ENCODE data around the gene MFSD6. TPM values are rescaled to one million over a fixed set of nuclear protein-coding genes. Genes with fewer than 3 reads are reported as not detected.
A peak's percentile ranks its signal among the peaks of the same experiment; 100 is the strongest.
"Not testable (repeated sequence)": the region's sequence is repeated elsewhere in the genome, so short reads cannot be mapped to it uniquely, and the experiment has no call there.

MFSD6 gene
- polyA plus RNA-seq, 1 donor, result 17.7 TPM

DNA sequence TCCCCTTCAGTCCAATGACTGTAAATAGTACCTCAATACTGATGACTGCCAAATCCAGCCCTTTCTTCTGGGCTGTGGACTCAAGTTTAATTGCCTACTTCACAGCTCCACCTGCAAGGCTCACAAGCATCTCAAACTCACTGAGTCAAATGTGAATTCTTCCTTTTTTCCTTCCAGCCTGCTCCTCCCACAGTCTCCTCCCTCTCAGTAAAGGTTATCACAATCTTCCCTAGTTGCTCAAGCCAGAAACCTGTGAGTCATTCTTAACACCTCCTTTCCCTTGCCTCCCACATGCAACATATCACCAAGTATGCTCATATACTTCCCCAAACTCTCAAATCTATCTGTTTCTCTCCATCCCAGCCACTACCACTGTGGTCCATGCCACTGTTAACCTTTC lies 3.7 kb upstream of the MFSD6 start:
- DNase-seq, result no peak

DNA sequence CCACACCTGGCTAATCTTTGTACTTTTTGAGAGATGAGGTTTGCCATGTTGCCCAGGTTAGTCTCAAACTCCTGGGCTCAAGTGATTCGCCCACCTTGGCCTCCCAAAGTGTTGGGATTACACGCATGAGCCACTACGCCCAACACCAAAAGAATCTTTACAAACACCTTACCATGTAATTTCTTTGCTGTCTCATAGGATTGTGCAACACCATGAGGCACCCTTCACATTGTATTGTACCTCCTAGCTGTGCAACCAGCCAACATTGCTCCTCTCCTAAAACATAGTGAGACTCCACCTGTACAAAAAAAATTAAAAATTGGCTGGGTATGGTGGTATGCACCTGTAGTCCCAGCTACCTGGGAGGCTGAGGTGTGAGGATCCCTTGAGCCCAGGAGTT lies 3.1 kb upstream of the MFSD6 start:
- no peak for DNase-seq

DNA sequence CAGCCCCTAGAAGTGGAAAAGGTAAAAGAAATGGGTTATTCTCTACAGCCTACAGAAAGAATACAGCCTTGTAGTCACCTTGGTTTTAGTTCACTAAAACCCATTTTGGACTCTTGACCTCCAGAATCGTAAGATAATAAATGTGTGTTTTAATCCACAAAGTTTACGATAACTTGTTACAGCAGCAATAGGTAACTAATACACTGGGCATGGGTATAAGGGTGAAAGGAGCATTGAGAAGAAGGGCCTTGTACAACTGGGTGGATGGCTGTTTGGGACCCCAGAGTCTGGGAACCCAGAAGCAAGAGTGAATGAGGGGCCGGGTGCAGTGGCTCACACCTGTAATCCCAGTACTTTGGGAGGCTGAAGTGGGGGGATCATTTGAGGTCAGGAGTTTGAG lies 2.2 kb upstream of the MFSD6 start:
- DNase-seq, result no peak

DNA sequence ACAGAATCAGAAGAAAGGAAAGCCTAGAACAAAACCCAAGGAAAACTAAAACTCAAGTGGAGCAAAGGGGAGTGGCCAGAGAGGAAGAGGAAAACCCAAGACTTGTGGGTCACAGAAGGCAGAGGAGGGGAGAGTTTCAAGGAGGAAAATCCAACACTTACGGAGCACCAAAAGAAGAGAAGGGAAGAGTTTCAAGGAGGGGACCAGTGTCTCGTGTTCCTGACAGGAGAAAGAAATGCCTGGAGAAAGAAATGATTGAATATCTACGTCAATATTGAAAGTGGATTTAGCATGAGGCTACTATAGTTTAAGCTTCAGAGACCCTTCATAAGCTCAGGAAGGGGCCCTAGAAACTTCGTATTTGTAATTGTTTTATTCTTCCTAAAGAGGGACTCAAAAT lies 1.4 kb upstream of the MFSD6 start:
- no peak for DNase-seq

DNA sequence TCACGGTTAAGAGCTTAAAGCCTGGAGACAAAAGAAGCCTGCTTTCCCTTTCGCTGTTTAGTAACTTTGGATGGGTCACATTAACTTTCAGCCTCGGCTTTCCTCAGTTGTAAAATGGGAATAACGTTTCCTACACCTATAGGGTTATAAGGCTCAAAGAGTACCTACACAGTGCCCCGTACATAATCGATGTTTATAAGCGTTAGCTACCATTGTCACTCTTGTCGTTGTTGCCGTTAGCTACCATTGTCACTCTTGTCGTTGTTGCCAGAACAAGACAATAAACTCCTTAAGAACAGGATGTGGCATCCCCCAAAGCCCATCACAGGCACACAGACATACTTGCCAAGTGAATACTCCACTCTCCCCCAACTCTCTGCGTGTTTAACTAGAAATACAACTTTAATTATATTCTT lies 901 bp upstream of the MFSD6 start:
- peak; percentile 13 for DNase-seq

DNA sequence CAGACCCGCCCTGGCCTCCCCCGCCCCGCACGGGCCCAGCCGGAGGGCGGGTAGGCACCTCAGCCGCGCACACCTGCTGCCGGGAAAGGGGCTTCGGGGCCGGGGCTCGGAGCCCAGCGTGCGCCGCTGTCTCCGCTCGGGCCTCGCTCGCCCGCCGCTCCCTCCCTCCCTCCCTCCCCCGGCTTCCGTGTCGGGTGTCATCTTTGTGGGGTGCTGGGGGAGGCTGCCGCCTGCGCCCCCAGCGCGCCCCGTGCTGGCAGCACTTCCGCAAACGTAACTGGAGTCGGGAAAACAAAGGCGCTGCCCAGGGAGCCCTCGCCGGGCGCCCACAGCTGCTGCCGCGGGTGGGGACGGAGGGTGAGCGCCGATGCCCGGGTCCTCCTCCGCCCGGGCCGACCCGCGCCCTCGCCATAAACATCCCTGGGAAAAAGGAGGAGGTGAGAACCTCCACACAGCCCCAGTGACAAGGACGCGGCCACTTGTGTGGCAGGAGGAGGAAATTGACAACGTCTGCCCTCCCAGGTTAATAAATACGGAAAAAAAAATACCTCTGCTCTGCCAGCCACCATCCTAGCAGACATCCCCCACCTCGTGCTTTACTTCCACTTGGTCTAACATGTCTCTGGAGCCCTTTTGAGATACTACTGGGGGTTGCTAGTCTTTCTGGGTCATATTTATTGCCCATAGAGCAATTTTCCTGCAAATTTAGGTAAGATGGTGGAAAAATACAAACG lies 550 bp downstream of the MFSD6 start:
- peak; percentile 25 for DNase-seq

DNA sequence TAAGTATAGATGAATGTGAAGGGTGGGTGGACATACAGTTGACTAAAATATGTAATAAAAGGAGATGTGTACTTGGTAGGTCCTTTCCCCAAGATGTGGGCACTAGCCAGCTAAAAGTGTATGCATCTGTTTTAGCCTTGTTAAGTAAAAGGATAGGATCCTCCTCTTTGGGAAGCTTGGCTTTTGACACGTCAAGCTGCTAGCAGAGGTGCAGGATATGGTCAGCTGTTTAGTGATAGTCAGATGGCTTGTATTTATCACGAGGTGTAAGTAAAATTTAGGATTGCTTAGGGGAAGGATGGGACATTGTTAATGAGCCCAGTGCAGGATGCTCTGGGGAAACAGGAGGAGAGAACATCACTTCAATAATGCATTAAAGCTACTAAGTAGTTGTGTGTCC lies 1.5 kb downstream of the MFSD6 start:
- no peak for DNase-seq

DNA sequence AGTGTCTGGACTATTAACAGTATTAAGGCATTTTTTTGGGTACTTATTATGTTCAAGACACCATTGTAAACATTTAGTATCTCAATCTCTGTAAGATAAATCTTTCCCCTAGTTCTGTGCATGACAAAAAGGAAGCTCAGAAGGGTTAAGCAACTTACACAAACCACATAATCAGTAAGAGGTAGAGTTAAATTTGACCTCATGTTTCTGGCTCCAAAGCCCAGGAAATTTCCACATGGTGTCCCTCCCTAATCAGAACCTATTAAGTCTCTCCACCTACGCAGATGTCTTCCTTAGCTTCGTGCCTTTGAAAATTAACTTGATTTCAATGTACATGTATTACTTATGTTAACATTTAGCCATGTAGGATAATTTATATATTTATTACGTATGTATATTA lies 2.0 kb downstream of the MFSD6 start:
- DNase-seq, result no peak

DNA sequence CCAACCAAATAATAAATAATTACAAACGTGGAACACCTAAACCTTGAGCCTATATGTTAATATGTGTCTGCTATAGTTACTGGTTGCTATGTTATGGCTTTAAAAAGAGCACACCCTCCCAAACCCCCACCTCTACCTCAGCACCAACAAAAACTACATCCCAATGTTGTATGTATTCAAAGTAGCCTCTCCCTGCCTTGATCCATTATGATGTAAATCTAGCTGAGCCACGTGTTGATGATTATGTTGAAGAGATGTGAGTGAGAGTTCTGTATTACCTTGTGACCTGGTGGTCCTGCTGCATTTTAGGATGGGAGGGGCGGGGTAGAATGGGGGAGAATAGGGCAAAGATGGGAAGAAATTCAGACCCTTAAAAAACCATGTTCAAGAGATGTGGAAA lies 4.8 kb downstream of the MFSD6 start:
- DNase-seq, result no peak

DNA sequence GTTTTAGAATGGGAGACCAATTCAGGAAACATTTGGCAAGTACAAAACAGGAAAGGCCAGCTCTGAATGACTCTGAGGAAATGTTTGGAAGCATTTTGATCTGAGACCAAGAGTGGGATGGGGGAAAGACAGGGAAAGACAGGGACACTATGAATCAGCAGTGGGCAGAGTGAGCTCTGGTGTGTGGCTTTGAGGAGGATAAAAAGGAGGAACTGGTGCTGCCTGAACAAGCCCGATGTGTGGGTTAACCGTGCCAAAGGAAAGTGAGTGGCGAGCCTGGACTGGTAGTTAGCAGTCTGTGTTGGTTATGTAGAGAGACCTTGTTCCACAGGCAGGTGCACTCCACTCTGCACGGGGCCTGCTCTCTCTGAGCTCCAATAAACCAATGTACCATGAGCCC lies 5.3 kb downstream of the MFSD6 start:
- no peak for DNase-seq

DNA sequence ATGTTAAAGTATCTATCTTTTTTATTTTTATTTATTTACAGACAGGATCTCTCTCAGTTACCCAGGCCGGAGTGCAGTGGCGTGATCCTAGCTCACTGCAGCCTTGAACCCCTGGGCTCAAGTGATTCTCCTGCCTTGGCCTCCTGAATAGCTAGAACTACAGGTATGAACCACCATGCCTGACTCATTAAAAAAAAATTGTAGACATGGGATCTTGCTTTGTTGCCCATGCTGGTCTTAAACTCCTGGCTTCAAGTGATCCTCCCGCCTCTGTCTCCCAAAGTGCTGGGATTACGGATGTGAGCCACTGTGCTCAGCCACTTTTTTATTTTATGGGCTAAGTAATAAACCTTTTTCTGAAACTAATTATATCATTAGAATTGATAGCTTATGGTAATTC lies 7.1 kb downstream of the MFSD6 start:
- DNase-seq, result no peak

DNA sequence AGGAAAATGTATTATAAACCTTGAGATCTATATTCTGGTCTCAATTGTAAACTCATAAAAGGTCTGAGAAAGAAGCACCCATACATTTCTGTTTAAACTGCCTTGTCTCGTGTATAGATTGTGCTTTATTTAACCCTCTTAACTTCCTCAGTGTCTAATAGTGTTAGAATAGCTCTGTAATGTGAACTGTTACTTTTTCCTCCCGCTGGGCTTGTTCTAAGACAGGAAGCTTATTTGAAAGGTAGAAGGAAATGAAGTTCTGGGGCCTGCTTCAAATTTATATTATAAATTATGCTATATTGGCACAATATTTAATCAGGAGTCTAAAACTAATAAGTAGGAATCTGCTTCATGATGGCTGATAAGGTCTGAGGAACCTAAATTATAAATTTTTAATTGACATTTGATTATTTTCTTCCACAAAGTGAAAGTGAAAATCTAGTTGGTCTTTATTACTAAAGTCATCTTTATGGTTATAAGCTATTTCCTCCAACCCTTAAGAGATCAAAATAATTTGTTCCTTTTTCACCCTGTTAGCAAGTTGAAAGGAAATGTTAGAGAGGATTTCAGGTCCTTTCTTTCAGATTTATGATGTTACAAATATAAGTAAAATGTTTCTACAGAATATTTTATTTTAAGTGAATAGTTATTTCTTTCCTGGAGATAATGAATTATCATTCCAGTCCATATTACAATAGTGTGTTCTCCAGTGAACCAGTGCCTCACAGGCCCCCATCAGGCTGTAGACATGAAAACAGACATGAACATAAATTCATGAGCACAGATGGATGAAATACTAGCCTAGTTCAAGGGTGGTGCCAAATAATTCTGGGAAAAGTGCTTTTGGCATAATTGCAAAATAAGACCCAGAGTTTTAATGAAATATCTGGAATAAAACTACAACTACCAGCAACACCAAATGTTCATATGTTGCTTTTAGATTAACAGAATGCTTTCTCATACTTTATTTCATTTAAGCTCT lies 7.9 kb downstream of the MFSD6 start:
- no peak for DNase-seq

DNA sequence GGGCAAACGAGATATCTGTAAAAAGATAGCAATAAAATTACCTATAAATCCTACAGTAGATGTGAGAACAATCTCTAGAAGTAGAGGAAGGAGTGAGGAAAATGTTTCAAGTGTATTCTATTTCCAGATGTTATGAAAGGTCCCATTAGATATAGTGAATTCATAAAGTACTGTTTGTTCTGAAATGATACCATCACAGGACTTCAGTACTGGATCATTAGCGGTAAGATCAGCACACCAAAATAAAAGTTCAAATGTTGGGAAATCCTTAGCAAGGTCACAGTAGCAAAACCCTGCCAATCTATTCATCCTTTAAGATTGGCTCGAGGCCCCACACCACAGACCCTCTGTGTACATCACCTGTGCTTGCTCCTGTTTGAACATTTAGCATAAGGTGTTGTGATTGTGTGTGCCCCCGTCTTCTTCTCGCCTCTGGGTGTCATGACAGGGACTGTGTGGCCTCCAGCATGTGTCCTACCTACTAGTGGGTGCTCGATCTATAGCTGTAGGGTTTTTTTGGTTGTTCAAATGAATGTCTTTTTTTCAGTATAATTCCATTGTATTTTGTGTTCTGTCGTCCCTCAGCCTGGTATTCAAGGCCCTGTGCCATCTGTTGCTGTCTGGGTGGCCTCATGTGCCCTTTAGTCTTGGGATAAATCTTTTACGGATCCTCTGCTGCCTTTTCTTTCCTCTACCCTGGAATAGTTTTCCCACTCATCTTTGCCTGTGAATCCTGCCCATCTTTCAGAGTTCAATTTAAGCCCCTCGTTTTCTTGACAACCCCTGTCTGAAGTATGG lies 9.1 kb downstream of the MFSD6 start:
- DNase-seq, result no peak

DNA sequence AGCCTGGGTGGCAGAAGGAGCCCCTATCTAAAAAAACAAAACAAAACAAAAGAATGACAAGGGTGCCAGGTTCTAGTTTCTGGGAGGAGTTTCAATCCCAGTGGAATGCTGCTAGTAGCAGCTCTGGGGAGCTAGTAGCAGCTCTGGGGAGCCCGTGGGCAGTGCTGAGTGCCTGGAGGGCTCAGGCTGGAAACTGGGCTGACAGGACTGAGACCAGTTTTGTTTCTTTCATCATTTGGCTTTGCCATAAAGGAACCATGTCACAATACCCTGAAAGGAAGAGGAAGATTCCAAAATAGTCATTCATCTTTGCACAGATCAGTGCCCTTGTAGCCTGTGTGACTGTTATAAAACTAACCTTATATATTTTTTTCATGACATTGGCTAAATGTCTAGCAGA lies 10.6 kb downstream of the MFSD6 start:
- DNase-seq, result no peak

DNA sequence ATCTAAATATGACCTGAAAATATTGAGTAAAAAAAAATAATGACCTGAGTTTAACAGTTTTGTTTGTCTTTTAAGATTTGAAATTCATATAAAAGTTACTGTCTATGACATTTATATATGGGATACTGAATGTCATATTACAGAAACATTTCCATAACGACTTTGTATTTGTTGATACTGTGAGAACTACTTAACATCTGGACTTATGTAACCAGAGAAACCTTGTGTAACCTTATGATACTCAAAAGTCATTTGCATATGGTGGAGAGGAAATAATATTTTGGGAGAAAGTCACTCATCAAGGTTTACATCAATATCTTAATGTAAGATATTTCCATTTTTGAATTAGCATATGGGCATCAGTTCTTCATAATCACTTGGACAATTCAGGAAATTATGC lies 12.6 kb downstream of the MFSD6 start:
- DNase-seq, result no peak

DNA sequence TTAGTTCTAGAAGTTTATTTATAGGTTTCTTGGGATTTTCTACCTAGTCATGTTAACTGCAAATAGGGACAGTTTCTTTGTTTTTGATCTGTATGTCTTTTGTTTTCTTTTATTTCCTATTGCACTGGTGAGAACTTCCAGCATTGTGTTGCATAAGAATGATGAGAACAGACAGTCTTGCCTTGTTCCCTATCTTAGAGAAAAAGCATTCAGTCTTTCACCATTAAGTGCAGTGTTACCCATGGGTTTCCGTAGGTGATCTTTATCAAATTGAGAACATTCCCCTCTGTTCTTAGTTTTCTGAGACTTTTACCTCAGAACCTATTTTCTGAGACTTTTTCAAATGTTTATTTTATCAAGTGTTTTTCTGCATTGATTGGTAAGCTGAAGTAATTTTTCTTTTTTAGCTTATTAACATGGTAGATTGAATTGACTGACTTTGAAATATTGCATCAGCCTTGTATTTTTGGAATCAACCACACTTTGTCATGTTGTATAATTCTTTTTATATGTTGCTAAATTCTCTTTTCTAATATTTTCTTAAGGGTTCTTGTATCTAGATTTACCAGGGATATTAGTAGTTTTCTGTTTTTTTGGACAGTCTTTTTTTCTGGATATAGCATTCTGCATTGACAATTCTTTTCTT lies 17.2 kb downstream of the MFSD6 start:
- DNase-seq, result no peak

DNA sequence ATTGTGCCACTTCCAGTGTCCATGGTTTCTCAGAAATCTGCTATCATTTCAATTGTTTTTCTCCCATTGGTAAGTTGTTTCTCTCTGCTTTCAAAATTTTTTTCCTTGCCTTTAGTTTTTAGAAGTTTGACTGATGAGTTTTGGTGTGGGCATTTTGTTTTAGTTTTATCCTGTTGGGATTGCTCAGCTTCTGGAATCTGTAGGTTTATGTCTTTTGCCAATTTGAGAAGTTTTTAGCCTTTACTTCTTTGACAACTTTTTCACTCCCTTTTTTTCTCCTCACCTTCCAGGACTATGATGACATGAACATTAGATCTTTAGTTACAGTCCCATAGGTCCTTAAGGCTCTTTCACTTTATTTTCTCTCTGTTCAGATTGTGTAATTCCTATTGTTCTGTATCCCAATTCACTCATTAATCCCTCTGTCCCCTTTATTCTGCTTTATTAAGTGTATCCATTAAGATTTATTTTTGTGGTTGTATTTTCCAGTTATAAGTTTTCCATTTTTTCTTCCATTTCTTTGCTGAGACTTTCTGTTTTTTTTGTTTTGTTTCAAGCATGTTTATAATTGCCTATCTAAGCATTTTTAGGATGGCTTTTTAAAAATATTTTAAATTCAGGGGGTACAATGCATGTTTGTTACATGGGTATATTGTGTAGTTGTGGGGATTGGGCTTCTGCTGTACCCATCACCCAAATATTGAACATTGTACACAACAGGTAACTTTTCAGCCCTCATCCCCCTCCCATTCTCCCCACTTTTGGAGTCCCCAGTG lies 17.9 kb downstream of the MFSD6 start:
- DNase-seq, result no peak

DNA sequence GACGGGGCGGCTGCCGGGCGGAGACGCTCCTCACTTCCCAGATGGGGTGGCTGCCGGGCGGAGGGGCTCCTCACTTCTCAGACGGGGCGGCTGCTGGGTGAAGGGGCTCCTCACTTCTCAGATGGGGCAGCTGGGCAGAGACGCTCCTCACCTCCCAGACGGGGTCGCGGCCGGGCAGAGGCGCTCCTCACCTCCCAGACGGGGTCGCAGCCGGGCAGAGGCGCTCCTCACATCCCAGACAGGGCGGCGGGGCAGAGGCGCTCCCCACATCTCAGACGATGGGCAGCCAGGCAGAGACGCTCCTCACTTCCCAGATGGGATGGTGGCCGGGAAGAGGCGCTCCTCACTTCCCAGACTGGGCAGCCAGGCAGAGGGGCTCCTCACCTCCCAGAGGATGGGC lies 22.7 kb downstream of the MFSD6 start:
- DNase-seq, result not testable (repeated sequence)

DNA sequence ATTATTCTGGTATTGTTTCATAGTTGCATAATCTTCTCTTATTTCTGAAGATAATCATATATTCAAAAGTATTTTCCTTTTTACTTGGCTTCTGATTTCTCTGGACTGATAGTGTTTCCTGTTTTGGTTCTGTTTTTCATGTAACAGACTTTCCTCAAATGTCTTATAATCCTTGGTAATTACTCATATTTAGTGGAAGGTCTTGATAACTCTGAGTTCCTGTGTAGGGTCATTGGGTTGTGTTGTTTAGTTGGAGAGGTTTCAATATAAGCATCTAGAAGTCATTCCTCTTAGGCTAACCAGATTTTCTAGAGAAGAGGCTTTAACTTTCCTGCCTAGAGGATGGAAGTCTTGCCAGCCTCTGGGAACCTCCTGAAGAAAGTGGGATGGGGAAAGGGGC lies 23.8 kb downstream of the MFSD6 start:
- no peak for DNase-seq

DNA sequence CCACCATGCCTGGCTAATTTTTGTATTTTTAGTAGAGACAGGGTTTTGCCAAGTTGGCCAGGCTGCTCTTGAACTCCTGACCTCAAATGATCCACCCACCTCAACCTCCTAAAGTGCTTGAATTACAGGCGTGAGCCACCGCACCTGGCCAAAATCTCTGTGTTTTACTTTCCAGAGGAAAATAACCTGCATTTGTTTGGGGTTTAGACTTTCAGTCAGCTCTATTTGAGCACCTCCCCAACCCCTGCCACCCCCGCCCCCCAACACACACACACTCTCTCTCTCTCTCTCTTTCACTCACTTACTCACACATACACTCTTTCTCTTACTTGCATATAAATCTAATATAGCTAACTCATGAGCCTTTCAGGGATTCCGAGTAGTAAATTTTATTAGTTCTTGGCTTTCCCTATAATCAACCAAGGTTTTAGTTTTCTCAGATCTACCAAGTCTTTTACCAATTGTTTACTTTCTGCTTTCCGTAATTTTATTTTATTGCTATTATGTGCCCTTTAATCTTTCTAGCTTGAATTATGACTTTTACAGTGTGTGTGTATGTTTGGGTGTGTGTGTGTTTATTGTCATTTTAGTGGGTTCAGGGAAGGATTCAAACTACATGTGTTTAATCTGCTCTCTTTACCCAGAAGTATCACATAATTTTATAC lies 24.5 kb downstream of the MFSD6 start:
- no peak for DNase-seq
